Daoy (cell line): ENCODE results near the gene CDH18. TPM values are rescaled to one million over a fixed set of nuclear protein-coding genes. Genes with fewer than 3 reads are reported as not detected.
A peak's percentile ranks its signal among the peaks of the same experiment; 100 is the strongest.

Experiments used
- DNase-seq: peaks from one replicate; pipeline ENCODE4 v3.0.0-alpha.2; 2015; ENCODE audit warnings: low read depth
- total RNA-seq: library from RNA; depleted of rRNA; stranded (reverse); fragments of >200 nt; shearing (Covaris generic); gene quantifications from 2 replicates; pipeline ENCODE4 v1.2.3, GENCODE V29; 2014

Gene CDH18
- total RNA-seq, 1 experiment from 2014 or later, result 12.2 TPM

GRCh38 chr5:19928562-19929421 is 59.2 kb downstream of the CDH18 start:
- peak; percentile 76 for DNase-seq

- no peak for DNase-seq
Observed at GRCh38 chr5:19927919-19928318, 60.1 kb downstream of the CDH18 start.

- no peak for DNase-seq
Observed at GRCh38 chr5:19927170-19927569, 60.8 kb downstream of the CDH18 start.

- DNase-seq, result no peak
Observed at GRCh38 chr5:19923742-19924141, 64.3 kb downstream of the CDH18 start.

- no peak for DNase-seq
Observed at GRCh38 chr5:19920761-19921160, 67.2 kb downstream of the CDH18 start.

- DNase-seq, result no peak
Observed at GRCh38 chr5:19918780-19919179, 69.2 kb downstream of the CDH18 start.

GRCh38 chr5:19917588-19918122 is 70.3 kb downstream of the CDH18 start:
- no peak for DNase-seq

GRCh38 chr5:19910136-19910535 is 77.9 kb downstream of the CDH18 start:
- DNase-seq, result no peak

GRCh38 chr5:19904766-19905165 is 83.2 kb downstream of the CDH18 start:
- no peak for DNase-seq

GRCh38 chr5:19903611-19904010 is 84.4 kb downstream of the CDH18 start:
- DNase-seq, result no peak

GRCh38 chr5:19902316-19902934 is 85.6 kb downstream of the CDH18 start:
- DNase-seq, result peak; percentile 7

- no peak for DNase-seq
Observed at GRCh38 chr5:19900269-19900668, 87.7 kb downstream of the CDH18 start.

- peak; percentile 31 for DNase-seq
Observed at GRCh38 chr5:19891658-19892057, 96.3 kb downstream of the CDH18 start.

- DNase-seq, result peak; percentile 69
Observed at GRCh38 chr5:19886123-19886917, 101.7 kb downstream of the CDH18 start.

- DNase-seq, result no peak
Observed at GRCh38 chr5:19885040-19885824, 102.8 kb downstream of the CDH18 start.

GRCh38 chr5:19880859-19881436 is 107.1 kb downstream of the CDH18 start:
- no peak for DNase-seq

- no peak for DNase-seq
Observed at GRCh38 chr5:19880458-19880857, 107.5 kb downstream of the CDH18 start.

- DNase-seq, result no peak
Observed at GRCh38 chr5:19874811-19875210, 113.2 kb downstream of the CDH18 start.

GRCh38 chr5:19866090-19866450 is 121.9 kb downstream of the CDH18 start:
- DNase-seq, result no peak

- no peak for DNase-seq
Observed at GRCh38 chr5:19865336-19866089, 122.5 kb downstream of the CDH18 start.
